Activated CD8-positive, alpha-beta memory T cell treated with anti-CD3 and anti-CD28 coated beads for 4 hours (primary cell): ENCODE measurements around the gene SLC17A9.
"Not testable (repeated sequence)": the region's sequence is repeated elsewhere in the genome, so short reads cannot be mapped to it uniquely, and the experiment has no call there.

Experiments used
- DNase-seq, 2 donors: peaks; one replicate each; pipeline ENCODE4 v3.0.0-alpha.2; 2020; ENCODE audit warnings: low read depth in 2 of 2

The SLC17A9 gene

DNA sequence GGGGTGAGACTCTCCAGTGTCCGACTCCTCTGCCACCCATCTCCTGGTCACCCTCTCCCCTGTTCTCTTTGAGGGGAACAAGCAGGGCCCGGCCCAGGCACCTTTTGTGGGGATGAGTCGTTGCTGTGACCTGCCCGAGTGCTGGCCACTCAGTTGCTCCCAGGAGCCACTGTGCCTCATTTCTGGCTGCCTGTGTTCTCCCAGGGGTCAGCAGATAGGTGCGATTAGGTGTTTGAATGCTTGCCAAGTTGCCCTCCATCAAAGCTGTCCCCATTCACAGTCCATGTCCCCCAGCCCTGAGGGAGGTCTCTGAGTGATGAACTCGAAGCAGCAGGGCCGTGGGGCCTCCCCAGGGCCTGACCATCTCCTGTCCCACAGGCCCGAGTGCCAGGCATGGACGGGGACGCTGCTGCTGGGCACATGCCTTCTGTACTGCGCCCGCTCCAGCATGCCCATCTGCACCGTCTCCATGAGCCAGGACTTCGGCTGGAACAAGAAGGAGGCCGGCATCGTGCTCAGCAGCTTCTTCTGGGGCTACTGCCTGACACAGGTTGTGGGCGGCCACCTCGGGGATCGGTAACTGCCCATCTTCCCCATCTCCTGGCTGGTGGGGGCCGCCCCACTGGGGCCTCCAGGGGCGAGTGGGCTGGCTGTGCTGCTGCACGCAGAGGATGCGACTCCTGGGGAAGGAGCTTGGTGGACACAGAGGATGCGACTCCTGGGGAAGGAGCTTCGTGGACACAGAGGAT, 4.1 kb downstream of the SLC17A9 start:
- no peak for DNase-seq

GRCh38 chr20:62957136-62958117, 4.9 kb downstream of the SLC17A9 start:
- DNase-seq: no peak

DNA sequence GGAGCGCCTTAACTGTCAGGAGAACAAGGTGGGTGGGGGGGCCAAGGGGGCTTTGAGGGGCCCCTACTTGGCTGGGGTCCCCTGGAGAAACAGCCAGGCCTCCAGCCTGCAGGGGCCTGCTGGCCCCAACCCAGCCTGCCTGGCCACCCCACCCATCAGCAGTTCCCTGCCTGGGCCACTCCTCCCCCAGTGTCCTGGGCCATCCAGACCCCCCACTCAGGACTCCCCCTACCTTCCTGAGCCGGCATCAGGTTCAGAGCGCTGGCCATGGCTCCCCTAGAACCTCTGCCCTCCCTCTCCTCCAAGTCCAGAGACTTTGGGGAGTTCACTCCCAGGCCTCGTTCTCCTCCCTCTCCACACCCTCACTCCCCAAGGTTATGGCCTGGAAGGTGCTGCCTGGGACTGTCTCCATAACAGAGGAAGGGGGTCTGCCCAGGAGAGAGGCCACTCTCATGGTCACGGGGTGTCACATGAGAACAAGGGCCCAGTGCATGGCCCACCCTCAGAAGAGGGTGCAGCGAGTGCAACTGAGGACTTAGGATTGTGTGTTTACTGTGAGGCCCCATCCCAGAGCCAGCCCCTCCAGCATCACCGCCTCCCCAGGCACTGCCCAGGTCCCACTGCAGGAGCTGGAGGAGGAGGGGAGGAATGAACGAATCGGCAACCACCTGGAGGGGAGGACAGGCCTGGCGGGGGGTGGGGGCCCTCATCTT, 6.0 kb downstream of the SLC17A9 start:
- no peak for DNase-seq

DNA sequence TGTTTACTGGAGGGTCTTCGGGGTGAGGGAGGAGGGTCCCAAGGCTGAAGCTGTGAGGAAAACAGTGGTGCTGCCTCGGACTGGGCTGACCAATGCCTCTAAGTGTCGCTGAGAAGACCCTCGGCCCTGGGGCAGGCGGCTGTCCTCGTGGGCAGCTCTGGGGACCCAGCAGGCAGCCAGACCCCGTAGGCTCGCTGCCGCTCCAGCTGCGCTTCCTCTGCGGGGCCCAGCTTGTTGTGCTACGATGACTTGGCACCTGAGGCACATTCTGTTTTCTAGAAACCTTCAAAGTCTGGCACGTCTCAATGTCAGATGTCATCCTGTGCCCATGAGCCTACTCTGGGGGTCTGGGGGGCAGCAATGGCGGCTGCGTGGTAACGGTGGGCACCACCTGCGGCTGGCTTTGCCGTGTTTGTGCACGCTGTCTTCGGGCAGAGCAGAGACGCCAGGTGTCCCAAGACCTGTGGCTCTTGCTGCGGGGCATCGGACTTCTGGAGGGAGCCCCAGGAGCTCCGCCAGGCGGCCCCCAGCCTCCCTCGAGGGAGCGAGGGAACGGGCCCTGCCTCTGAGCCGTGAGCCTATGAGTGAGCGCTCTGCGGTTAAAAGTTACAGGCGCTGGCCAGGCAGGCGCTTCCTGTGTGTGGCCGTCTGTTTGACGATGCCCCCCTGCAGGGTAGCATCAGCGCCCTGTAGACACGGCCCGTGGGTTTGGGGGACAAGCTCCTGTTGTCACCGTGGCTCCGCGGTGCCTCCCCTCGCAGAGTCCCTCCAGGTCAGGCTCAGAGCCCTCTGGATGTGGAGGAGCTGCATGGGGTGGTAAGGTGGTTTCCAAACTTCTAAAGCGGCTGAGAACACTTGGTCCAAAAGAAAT, 6.8 kb downstream of the SLC17A9 start:
- no peak for DNase-seq

GRCh38 chr20:62959998-62960436, 7.5 kb downstream of the SLC17A9 start:
- no peak for DNase-seq

DNA sequence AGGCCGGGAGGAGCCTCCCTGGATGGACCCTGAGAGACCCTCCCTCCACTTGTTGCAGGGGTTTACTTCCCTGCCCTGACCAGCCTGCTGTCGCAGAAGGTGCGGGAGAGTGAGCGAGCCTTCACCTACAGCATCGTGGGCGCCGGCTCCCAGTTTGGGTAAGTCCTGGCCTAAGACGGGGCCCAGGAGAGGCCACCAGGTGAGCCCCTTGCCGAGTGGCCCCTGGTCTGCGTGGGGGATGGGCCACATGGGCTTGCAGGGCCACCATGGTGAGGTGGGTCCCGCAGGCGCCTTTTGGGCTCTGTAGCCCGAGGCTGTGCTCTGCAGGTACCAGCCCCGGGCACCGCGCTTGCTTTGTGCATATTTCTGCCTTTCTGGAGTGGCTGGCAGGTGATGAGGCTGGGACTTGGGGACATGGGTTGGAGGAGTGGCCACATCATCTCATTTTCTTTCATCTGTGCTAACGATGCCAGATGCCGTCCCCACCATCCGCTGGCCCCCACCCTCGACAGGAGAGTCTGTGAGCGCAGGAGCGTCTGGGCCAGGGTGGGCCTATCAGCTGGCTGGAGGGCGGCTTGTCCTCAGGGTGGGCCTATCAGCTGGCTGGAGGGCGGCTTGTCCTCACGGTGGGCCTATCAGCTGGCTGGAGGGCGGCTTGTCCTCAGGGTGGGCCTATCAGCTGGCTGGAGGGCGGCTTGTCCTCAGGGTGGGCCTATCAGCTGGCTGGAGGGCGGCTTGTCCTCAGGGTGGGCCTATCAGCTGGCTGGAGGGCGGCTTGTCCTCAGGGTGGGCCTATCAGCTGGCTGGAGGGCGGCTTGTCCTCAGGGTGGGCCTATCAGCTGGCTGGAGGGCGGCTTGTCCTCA, 8.2 kb downstream of the SLC17A9 start:
- not testable (repeated sequence) for DNase-seq

GRCh38 chr20:62961310-62961783, 8.8 kb downstream of the SLC17A9 start:
- no peak for DNase-seq

- DNase-seq: no peak
These were observed 9.3 kb downstream of the SLC17A9 start for GRCh38 chr20:62961799-62962198.

GRCh38 chr20:62962221-62962879, 9.8 kb downstream of the SLC17A9 start:
- no peak for DNase-seq

DNA sequence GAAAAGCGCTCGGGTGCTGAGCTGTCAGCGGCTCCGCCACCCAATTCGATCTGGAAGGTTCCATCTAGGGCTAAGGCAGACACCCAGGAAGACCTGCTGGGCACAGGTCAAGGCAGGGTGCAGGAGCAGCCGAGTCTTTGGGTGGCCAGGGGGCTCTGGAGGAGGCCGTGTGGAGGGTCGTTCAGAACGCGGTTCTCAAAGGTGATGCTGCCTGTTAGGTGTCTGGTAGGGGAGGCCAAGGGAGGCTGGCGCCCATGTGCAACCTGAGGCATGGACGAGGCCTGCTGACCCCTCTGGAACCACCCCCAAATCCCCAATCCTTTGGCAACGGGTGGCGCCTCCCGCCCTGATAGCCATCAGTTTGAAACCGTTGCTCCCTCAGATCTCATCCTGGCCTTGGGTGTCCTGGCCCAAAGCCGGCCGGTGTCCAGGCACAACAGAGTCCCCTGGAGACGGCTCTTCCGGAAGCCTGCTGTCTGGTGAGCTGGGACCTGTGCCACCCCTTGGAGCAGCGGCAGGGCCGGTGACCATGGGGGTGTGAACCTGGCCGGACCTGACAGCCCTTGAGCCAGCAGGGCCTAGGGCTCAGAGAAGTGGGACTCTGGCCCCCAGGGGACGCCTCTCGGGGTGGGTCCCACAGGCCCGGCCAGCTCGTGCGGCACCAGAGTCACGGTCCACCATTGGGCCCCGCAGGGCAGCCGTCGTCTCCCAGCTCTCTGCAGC, 10.5 kb downstream of the SLC17A9 start:
- DNase-seq: no peak

DNA sequence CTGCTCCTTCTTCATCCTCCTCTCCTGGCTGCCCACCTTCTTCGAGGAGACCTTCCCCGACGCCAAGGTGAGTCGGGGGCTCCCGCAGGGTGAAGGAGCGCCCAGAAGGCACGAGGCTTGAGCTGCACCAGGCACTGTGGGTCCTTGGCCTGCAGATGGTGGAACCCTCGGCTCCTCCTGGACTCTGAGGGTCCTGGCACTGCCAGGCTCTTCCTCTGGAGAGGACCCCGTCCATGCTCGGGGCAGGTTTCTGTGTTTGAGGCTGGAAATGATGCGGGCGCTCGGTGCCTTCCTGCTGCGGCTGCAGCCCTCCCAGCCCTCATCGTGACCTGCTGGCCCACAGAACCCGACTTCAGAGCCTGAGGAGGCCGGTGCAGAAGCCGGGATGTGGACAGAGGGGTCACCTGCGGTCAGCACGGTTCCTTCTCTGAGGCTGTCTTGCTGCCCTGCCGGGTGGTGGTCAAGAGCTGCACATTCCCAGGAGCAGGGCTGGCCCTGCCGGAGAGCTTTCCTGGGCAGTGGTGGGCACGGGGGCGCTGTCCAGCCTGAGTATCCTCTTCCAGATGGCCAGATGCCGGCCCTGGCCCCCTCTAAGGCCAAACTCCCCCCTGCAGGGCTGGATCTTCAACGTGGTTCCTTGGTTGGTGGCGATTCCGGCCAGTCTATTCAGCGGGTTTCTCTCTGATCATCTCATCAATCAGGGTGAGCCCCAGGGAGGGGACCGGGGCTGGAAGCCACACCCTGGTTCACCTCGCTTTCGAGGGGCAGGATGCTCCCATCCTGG, 11.3 kb downstream of the SLC17A9 start:
- DNase-seq: no peak

DNA sequence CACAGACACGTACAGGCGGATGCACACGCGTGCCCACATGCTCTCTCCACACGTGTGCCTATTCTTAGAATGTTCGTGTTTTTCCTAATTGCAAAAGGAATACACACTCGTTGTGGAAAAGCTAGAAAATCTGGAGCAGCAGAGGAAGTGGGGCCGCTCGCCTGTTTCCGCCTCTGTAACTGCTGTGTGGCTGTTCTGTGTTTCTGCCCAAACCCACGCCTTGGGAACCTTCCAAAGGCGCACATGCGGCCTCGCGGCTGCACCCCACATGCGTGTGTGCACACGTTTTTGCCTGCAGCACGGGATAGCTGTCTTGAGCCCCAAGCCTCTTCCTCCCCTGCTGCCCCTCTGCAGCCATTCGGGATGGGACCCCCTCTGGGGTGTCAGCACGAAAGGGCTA, 12.2 kb downstream of the SLC17A9 start:
- DNase-seq: no peak

GRCh38 chr20:62965363-62965771, 12.9 kb downstream of the SLC17A9 start:
- DNase-seq: no peak

DNA sequence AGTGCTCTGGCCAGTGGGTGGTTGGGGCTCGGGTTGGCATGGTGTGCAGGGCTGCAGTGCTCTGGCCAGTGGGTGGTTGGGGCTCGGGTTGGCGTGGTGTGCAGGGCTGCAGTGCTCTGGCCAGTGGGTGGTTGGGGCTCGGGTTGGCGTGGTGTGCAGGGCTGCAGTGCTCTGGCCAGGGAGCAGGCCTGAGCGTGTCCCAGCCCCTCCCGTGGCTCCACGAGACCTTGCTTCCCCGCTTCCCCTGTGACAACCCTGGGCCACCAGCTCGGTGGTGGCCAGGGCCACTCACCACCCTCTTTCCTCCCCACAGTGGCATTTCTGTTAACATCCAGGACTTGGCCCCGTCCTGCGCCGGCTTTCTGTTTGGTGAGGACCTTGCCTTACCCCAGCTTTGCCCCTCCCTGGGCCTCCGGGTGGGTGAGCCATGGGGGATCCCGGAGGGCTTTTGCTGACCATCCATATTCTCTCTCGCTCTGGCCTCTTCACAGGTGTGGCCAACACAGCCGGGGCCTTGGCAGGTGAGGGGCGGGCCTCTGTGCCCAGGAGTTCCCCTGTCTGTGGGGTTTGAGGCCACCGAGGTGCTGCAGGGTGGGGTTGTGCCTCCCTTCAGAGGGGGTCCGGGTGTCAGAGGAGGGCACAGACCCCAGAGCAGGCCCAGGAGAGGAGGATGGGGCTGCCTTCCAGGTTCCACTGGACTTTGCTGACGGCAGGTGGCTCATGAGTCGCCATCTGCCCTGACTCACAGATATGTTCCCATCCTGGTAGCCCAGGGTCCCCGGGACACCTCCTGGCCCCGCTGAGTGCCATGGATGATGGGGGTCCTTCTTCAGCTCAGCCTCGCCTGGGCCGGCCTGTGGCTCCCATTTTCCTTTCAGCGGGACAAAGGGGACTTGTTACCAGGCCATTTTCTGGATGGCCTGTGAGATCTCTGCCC, 14.0 kb downstream of the SLC17A9 start:
- DNase-seq: no peak

- no peak for DNase-seq
These were observed 14.6 kb downstream of the SLC17A9 start for GRCh38 chr20:62967149-62967501.

GRCh38 chr20:62967628-62968351, 15.3 kb downstream of the SLC17A9 start:
- DNase-seq: no peak
